Osteocyte (in vitro differentiated cells): Measurements from ENCODE around the gene MYO9A. TPM values are rescaled to one million over a fixed set of nuclear protein-coding genes. Genes with fewer than 3 reads are reported as not detected.

Experiments used
- DNase-seq: peaks from one replicate; pipeline ENCODE4 v3.0.0; 2021; ENCODE audit warnings: mixed read lengths; ENCODE audit not compliant: unreplicated experiment; ENCODE audit errors: extremely low spot score
- H3K27ac Mint-ChIP-seq: one replicate; pipeline ENCODE4 v1.8.0; 2021; ENCODE audit warnings: mild to moderate bottlenecking, mixed read lengths; ENCODE audit not compliant: unreplicated experiment
- H3K27me3 Mint-ChIP-seq: one replicate; pipeline ENCODE4 v1.8.0; 2021; ENCODE audit warnings: mixed read lengths; ENCODE audit not compliant: unreplicated experiment
- H3K36me3 Mint-ChIP-seq: one replicate; pipeline ENCODE4 v1.8.0; 2021; ENCODE audit warnings: mixed read lengths; ENCODE audit not compliant: unreplicated experiment
- H3K4me1 Mint-ChIP-seq: one replicate; pipeline ENCODE4 v1.8.0; 2021; ENCODE audit warnings: mixed read lengths; ENCODE audit not compliant: unreplicated experiment
- H3K4me3 Mint-ChIP-seq: one replicate; pipeline ENCODE4 v1.8.0; 2021; ENCODE audit warnings: mild to moderate bottlenecking, moderate library complexity, mixed read lengths; ENCODE audit not compliant: unreplicated experiment
- H3K9me3 Mint-ChIP-seq: one replicate; pipeline ENCODE4 v1.8.0; 2021; ENCODE audit warnings: mixed read lengths; ENCODE audit not compliant: unreplicated experiment
- total RNA-seq: library from RNA; stranded (reverse); gene quantifications from 2 replicates; pipeline ENCODE4 v1.2.1, GENCODE V29; 2021
- TF ChIP-seq, protein P1 (sequence below): fragments of 200-600 bp; sonication (generic); IDR thresholded peaks from 2 replicates; pipeline ENCODE4 v1.5.0; 2021; ENCODE audit warnings: antibody characterized with exemption, mild to moderate bottlenecking, moderate library complexity

MYO9A gene
- total RNA-seq, 1 donor from 2014 or later: 39.6 TPM

DNA sequence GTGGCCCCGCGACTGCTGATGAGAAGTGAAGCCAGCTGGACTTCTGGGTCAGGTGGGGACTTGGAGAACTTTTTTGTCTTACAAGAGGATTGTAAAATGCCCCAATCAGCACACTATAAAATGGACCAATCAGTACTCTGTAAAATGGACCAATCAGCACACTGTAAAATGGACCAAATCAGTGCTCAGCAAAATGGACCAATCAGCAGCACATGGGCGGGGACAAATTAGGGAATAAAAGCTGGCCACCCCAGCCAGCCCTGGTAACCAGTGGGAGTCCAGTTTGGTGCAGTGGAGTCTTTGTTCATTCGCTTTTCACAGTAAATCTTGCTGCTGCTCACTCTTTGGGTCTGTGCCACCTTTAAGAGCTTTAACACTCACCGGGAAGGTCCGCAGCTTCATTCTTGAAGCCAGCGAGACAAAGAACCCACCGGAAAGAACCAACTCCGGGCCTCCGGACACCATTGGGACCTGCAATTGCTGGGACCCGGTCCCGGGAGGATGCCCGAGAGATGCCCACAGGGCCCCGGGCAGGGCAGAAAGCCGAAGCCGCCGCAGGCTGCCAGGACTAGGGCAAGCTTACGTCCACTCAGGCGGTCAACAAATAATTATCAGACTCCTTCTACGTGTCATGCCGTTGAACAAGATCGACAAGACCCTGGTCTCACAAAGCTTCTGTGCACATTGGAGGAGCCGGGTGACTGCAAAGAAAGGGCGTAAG, 315.9 kb downstream of the MYO9A start:
- Mint-ChIP-seq H3K36me3 (no peaks in the 10 kb centered on the region), H3K4me3 (no peak overlapping the region), H3K9me3 (no peaks in the 10 kb centered on the region), H3K27me3 (no peaks in the 10 kb centered on the region), H3K4me1 (peaks cover 35% of the 10 kb centered on the region), H3K27ac (no peak overlapping the region)
- TF ChIP-seq, protein P1, sequence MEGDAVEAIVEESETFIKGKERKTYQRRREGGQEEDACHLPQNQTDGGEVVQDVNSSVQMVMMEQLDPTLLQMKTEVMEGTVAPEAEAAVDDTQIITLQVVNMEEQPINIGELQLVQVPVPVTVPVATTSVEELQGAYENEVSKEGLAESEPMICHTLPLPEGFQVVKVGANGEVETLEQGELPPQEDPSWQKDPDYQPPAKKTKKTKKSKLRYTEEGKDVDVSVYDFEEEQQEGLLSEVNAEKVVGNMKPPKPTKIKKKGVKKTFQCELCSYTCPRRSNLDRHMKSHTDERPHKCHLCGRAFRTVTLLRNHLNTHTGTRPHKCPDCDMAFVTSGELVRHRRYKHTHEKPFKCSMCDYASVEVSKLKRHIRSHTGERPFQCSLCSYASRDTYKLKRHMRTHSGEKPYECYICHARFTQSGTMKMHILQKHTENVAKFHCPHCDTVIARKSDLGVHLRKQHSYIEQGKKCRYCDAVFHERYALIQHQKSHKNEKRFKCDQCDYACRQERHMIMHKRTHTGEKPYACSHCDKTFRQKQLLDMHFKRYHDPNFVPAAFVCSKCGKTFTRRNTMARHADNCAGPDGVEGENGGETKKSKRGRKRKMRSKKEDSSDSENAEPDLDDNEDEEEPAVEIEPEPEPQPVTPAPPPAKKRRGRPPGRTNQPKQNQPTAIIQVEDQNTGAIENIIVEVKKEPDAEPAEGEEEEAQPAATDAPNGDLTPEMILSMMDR: no peak
- DNase-seq: no peak

DNA sequence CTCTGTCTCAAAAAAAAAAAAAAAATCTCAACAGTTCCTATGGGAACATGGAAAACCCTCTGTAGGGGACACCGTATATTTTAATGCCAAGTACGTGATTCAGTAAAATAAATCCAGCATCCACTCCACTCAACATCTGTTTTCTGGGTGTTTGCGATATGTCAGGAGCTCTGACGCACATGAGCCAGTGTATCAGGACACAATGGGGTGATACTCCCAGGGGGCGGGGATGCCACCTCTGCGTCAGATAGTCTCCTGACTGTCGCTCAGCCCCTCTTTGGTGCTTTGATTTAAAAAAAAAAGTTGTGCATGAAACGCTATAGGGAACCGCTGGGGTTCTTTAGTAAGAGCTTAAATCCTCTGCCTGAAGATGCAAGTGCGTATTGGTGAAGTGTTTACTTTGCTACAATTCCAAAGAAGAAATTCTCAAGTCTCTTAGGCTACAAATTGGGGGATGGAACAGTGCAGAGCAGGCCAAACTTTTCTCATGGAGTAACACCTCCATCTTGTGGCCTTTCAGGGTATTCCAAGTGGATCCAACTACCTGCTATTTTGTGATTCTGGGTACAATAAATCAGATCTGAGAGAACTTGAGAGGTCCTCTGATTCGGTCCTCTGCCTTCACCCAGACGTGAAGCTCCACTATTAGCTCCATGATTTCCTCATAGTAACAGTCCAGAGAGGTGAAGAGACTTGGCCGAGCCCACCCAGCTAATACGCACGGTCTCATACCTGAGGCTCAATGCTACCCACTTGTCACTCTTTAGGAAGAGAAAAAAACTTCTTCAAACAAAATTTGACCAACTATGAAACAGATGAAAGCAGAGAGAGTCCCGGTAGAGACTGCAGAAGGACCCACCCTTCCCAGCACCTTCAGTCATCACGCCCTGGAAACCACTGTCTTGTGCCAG, 316.9 kb downstream of the MYO9A start:
- no peaks in the 10 kb centered on the region for H3K36me3 Mint-ChIP-seq
- H3K27ac Mint-ChIP-seq: no peak overlapping the region
- H3K4me3 Mint-ChIP-seq: no peak overlapping the region
- peaks cover 25% of the 10 kb centered on the region for H3K4me1 Mint-ChIP-seq
- H3K9me3 Mint-ChIP-seq: no peaks in the 10 kb centered on the region
- no peak for DNase-seq
- TF ChIP-seq, protein P1: peak; percentile 87
- H3K27me3 Mint-ChIP-seq: no peaks in the 10 kb centered on the region

DNA sequence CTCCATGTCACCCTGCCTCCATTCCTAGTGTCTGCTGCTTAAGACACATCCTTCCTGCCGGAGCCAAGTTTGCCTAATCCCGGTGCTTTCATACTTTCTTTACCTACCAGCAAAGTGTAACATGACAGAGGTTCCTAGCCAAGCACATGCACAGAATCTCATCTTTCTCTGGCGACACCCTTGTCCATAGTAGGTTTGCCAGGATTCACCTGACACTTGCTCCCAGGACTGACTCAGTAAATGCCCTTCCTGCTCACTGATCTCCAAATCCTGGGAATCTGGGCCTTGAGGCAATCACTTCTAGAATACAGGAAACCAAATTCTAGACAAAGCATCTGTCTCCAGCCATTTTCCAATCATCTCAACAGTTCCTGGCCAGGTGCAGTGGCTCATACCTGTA, 317.8 kb downstream of the MYO9A start:
- TF ChIP-seq, protein P1: no peak
- Mint-ChIP-seq H3K9me3 (no peaks in the 10 kb centered on the region), H3K36me3 (no peaks in the 10 kb centered on the region), H3K4me1 (peaks cover 16% of the 10 kb centered on the region), H3K27me3 (no peaks in the 10 kb centered on the region), H3K4me3 (no peak overlapping the region), H3K27ac (no peak overlapping the region)
- no peak for DNase-seq

DNA sequence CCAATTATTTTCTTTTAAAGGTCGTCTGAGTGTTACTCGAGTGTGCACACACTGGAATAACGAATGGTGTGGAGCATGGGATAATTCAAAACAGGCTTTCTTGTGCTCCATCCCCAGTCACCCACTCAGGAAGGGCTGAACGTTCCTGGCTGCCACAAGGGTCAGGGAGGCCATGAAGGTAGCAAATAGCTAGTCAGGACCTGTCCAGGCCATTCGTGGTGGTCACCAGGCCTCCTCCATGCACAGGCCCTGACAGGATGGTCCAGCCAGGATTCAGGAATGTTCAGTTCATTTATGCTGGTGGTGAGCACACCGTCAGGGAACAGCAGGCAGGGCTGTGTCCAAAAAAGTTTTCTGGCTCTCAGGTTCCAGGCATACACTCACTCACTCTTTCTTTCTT, 319.3 kb downstream of the MYO9A start:
- Mint-ChIP-seq H3K36me3 (no peaks in the 10 kb centered on the region), H3K9me3 (no peaks in the 10 kb centered on the region), H3K27ac (no peak overlapping the region), H3K4me3 (no peak overlapping the region), H3K27me3 (no peaks in the 10 kb centered on the region), H3K4me1 (peaks cover 4% of the 10 kb centered on the region)
- TF ChIP-seq, protein P1: no peak
- DNase-seq: no peak

DNA sequence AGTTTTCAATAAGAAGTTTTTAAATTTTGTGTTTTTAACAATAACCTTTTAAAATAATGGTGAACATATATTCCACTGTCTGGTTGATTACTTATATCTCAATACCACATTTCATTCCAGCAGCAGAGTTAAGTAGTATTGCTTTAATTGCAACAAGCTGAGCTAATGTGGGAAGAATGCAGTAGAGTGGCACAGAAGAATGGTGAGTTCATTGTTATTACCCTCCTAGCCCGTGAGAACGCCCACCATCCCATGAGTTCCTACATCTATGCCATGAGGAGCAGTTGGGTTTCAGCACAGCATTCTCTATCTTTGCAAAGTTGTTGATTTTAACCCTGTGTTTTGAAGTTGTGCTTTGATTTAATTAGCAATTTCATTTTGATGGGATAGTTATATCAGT, 325.4 kb downstream of the MYO9A start:
- Mint-ChIP-seq H3K4me1 (peaks cover 10% of the 10 kb centered on the region), H3K27ac (no peak overlapping the region), H3K4me3 (no peak overlapping the region), H3K9me3 (no peaks in the 10 kb centered on the region), H3K36me3 (no peaks in the 10 kb centered on the region), H3K27me3 (no peaks in the 10 kb centered on the region)
- no peak for DNase-seq
- TF ChIP-seq, protein P1: no peak
